Coronary artery (tissue), 2 donors: Measurements from ENCODE around the gene ZFYVE9.

Experiments
- DNase-seq: peaks from one replicate; pipeline ENCODE4 v3.0.0-alpha.2; 2017; ENCODE audit warnings: low spot score
- H3K27ac ChIP-seq, 2 donors: fragments of 200-600 bp; sonication (generic); one replicate each; pipeline ENCODE4 v1.5.1; 2016 to 2019
- H3K4me3 ChIP-seq: fragments of 200-600 bp; sonication (generic); 2 replicates; pipeline ENCODE4 v1.5.1; 2016; ENCODE audit warnings: mild to moderate bottlenecking, moderate library complexity
- TF ChIP-seq, protein P1 (sequence below): fragments of 200-600 bp; sonication (generic); IDR thresholded peaks from one replicate; pipeline ENCODE4 v1.5.1; 2019; ENCODE audit warnings: antibody characterized with exemption

The ZFYVE9 gene

DNA sequence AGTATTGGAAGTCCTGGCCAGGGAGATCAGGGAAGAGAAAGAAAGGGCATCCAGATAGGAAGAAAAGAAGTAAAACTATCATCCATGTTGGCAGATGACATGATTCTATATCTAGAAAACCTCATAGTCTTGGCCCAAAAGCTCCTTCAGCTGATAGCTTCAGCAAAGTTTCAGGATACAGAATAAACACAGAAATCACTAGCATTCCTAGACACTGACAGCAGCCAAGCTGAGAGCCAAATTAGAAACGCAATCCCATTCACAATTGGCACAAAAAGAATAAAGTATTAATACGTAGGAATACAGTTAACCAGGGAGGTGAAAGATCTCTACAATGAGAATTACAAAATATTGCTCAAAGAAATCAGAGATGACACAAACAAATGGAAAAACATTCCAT, 44.6 kb downstream of the ZFYVE9 start:
- TF ChIP-seq, protein P1, sequence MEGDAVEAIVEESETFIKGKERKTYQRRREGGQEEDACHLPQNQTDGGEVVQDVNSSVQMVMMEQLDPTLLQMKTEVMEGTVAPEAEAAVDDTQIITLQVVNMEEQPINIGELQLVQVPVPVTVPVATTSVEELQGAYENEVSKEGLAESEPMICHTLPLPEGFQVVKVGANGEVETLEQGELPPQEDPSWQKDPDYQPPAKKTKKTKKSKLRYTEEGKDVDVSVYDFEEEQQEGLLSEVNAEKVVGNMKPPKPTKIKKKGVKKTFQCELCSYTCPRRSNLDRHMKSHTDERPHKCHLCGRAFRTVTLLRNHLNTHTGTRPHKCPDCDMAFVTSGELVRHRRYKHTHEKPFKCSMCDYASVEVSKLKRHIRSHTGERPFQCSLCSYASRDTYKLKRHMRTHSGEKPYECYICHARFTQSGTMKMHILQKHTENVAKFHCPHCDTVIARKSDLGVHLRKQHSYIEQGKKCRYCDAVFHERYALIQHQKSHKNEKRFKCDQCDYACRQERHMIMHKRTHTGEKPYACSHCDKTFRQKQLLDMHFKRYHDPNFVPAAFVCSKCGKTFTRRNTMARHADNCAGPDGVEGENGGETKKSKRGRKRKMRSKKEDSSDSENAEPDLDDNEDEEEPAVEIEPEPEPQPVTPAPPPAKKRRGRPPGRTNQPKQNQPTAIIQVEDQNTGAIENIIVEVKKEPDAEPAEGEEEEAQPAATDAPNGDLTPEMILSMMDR = no peak
- no peak overlapping the region for H3K27ac ChIP-seq
- no peak for DNase-seq
- H3K4me3 ChIP-seq = no peak overlapping the region

DNA sequence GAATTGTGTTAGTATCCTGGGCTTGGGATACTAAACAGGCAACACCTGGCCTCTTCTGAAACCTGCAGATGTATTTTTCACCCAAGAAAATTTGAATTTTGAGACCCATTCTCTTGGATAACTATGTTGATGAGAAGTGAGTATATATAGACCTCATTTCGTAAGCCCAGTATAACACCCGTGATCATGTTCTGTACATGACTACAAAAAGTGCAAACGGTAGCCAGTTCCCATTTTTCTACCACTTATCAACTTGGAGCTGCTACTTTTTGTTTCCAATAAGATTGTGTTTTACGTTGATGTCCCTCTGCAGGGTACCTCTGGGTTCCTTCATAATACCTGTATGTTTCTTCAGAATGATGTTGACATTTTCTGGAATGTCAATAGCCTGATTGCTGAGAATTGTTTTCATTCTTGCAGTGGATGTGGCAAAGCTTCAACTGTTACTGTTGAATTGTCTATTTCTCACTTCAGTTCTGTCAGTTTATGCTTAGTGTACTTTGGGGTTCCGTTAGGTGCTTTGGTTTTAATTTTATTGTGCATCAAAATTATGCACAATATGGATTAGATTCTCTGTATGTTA, 48.1 kb downstream of the ZFYVE9 start:
- Histone ChIP-seq H3K27ac (no peak overlapping the region), H3K4me3 (no peak overlapping the region)
- no peak for DNase-seq
- TF ChIP-seq, protein P1 = no peak

DNA sequence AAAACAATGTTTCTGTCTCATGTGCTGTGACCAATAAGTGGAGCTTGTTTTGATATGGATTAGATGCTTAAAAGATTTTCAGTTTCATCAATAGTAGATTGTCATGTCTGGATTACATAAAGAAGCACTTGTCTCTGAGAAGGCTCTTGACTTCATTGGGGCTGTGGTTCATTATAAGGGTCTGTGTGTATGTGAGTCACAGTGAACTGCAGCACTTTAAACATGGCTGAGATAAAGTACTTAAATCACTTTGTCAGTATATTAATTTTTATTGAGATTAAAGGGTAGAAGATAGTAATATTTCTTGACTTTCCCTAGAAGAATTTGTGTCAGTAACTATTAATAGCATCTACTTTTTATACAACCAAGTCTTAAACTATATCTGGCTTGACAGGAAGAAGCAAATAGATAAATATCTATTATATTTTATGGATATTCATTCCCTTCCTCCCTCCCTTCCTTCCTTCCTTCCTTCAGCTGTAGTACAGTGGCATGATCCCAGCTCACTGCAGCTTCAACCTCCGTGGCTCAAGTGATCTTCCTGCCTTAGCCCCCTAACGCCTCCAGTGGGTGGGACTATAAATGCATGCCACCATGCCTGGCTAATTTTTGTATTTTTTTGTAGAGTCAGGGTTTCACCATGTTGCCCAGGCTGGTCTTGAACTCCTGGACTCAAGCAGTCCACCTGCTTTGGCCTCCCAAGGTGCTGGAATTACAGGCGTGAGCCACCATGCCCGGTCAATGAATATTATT, 48.8 kb downstream of the ZFYVE9 start:
- no peak overlapping the region for H3K4me3 ChIP-seq
- TF ChIP-seq, protein P1 = no peak
- H3K27ac ChIP-seq = no peak overlapping the region
- no peak for DNase-seq

DNA sequence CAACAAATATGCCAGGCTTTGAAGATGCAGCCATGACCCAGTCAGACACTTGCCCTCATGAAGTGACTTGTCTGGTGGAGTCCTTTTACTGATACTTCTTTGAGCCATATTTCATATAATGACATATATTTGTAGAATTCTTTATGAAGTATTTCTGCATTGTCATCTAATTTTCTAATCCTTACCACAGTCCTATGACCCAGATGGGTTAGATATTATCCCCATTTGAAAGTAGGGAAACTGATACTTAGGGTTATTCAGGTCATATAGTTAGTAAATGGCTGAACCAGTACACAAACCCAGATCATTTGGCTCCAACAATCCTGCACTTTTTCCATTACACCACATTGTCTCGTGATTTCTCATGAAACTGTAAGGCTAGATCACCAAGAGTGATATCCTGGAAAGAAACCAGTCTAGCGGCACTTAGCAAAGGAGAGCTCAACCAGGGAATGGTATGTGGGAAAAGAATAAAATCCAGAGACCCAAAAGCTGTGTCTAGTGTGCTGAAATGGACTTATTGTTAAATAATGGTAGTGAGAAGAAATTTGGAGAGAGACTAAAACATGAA, 49.6 kb downstream of the ZFYVE9 start:
- Histone ChIP-seq H3K4me3 (no peak overlapping the region), H3K27ac (no peak overlapping the region)
- no peak for DNase-seq
- TF ChIP-seq, protein P1 = no peak

DNA sequence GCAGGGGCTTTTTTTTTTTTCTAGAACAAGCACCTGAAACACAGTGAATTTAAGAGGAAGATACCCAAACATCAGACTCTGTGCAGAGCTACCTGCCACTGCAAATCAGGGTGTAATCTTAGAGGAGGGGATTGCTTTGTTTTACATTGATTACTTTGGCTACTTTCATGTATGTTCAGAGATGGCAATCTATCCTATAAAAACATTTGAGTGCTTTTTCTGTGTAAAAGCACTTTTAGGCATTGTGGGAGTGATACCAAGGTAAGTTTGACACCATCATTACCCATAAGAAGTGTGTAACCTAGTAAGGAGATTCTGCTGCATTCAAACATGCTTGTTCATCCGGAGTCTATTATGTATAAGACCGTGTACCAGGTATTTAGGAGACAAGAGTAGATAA, 50.1 kb downstream of the ZFYVE9 start:
- Histone ChIP-seq H3K4me3 (no peak overlapping the region), H3K27ac (no peak overlapping the region)
- TF ChIP-seq, protein P1 = no peak
- DNase-seq = no peak

DNA sequence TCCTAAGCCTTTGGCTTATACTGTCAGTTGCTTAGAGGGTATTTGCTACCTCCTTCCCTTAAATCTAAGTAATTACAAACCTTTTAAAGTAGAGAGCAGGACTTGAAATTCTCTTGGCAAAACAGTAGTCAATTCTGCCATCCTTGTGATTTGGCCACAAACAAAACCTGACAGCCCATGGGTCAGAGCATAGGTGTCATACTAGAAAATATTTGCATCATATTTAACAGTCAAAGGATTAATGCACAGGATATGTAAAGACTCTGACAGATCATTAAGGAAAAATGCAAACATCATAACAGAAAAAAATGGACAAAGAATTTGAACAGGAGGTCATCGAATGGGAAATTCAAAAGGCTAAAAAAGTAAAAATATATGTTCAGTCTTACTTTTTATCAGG, 50.5 kb downstream of the ZFYVE9 start:
- no peak overlapping the region for H3K27ac ChIP-seq
- H3K4me3 ChIP-seq = no peak overlapping the region
- TF ChIP-seq, protein P1 = no peak
- DNase-seq = no peak

DNA sequence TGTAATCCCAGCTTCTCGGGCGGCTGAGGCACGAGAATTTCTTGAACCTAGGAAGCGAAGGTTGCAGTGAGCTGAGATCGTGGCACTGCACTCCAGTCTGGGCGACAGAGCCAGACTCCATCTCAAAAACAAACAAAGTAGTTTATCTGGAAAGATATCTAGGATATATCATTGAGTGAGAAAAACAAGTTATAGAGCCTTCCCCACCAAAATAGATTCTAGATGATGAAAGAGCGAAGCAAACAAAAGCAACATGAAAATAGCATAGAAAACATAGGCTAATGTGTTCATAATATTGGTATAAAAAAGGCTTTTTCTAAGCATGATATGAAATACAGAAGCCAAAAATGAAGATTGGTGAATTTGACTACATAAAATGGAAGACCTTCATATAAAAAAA, 52.1 kb downstream of the ZFYVE9 start:
- no peak for DNase-seq
- TF ChIP-seq, protein P1 = no peak
- Histone ChIP-seq H3K27ac (no peak overlapping the region), H3K4me3 (no peak overlapping the region)
